ENCODE results near the gene CHKB.

CHKB gene

GRCh38 chr22:50548040-50548920, 34.4 kb downstream of the CHKB start:
- H3K4me1 ChIP-seq (ENCODE audit: control insufficient read depth in 1 of 2, insufficient read depth in 1 of 2, low read depth in 1 of 2, low read length in 1 of 2): peaks cover 31 to 40% of the 10 kb centered on the region in 2 experiments

GRCh38 chr22:50547263-50547985, 35.2 kb downstream of the CHKB start:
- Histone ChIP-seq H3K4me1 (ENCODE audit: control insufficient read depth in 1 of 2, insufficient read depth in 1 of 2, low read depth in 1 of 2, low read length in 1 of 2) (peaks cover 40 to 49% of the 10 kb centered on the region in 2 experiments), H3K36me3 (no peaks in the 10 kb centered on the region), H3K4me3 (ENCODE audit: low read depth in 1 of 2, low read length in 1 of 2) (no peak overlapping the region), H3K27me3 (peaks cover 50% of the 10 kb centered on the region), H3K27ac (no peak overlapping the region), H3K9me3 (no peaks in the 10 kb centered on the region)
- no peak for TF ChIP-seq CTCF (IDR thresholded peaks at IDR 0.05)

More at GRCh38 chr22:50548040-50548920, 34.4 kb downstream of the CHKB start:
- Histone ChIP-seq H3K36me3 (no peaks in the 10 kb centered on the region), H3K27me3 (peaks cover 50% of the 10 kb centered on the region), H3K4me3 (ENCODE audit: low read depth in 1 of 2, low read length in 1 of 2) (peak overlapping the region; percentile 52 to 59), H3K27ac (peak overlapping the region; percentile 32), H3K9me3 (no peaks in the 10 kb centered on the region)
- no peak for TF ChIP-seq CTCF (IDR thresholded peaks at IDR 0.05)

DNA sequence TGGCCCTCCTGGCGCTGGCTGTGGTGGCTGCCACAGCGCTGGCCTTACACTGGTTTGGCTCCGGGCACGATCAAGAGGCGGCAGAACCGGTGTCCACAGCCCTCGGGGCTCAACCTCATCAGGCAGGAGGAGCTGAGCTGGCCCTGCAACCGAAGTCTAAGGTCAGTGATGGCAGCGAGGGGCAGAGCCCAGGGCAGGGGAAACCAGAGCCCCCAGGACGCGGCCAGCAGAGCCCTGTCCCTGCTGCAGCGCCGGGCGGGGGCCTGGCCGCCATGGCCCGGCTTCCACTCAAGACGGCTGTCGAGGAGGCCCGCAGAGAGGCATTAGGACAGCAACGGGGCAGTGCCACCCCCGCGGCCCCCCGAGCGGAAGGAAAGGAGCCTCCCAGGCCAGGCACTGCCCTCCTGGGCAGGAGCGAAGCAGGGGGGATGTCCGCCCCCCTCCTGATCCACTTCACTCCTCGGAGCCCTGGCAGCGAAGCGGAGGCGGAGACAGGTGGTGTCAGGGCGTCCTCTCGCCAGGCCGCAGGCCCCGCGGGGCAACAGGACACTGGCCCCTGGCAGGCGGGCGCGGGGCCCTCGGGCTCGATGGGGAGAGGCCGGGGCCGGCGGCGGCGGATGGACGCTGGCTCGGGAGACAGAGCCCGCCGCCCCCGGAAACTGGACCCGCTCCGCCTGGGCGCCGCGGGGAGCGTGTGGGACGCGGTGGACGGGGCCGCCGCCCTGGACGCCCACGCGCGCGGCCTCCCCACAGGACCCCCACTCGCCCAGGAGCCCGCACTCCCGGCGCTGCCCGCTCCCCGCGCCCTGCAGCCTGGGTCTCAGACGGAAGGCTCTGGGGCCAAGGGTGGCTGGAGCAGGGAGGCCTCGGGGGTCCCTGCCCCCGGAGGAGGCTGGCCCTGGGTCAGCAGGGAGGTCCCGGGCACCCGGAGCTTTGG, 36.1 kb downstream of the CHKB start:
- TF ChIP-seq CTCF (IDR thresholded peaks at IDR 0.05): no peak
- Histone ChIP-seq H3K9me3 (no peaks in the 10 kb centered on the region), H3K27me3 (peaks cover 50% of the 10 kb centered on the region), H3K36me3 (no peaks in the 10 kb centered on the region), H3K4me1 (ENCODE audit: control insufficient read depth in 1 of 2, insufficient read depth in 1 of 2, low read depth in 1 of 2, low read length in 1 of 2) (peaks cover 47 to 54% of the 10 kb centered on the region in 2 experiments), H3K27ac (no peak overlapping the region), H3K4me3 (ENCODE audit: low read depth in 1 of 2, low read length in 1 of 2) (no peak overlapping the region)

DNA sequence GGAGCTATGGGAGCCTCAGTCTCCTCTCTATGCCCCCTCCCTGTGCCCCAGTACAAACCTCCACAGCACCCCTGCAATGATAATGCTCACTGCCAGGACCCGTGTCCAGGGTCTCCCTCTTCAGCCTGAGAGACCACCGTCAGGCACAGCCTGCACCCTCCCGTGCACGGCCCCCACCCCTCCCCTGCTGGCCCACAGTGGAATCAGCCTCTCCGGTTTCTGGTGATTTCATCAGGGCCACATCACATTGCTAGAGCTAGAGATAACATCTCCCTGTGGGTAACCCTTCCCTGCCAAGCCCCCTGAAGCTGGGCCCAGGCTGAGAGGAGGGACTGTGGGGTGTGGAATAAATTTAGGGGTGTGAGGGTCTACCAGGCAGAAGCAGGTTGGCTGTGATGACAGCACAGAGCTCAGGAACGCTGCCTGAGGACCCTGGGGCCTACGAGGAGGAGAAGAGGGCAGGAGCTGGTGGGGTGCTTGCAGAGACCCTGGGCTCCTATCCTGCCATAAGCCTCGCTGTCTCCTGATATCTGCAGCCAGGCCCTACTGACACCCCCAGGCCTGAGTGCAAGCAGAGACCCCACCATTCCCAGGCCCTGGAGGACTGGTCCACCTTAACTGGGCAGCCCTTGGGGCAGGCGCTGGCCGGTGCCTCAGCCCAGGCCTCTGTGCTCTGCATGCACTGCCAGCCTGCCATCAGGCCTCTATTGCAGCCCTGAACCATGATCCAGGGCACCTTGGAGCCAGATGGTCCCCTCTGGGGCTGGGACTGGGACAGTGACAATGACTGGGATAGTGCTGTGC, 36.9 kb downstream of the CHKB start, which contains the start of gene KLHDC7B:
TSS of gene KLHDC7B (plus strand) at position 378 of the 804 bp plus-strand sequence. CDS start at position 723, 345 bp downstream.
- H3K27ac ChIP-seq: peak within 1 kb of the TSS; percentile 100
- peaks cover 50% of the 10 kb centered on the region for H3K27me3 ChIP-seq
- peaks cover 56 to 62% of the 10 kb centered on the region in 2 experiments for H3K4me1 ChIP-seq (ENCODE audit: control insufficient read depth in 1 of 2, insufficient read depth in 1 of 2, low read depth in 1 of 2, low read length in 1 of 2)

More for the DNA sequence above, 36.9 kb downstream of the CHKB start, which contains the start of gene KLHDC7B:
- TF ChIP-seq CTCF (IDR thresholded peaks at IDR 0.05): no peak
- H3K4me3 ChIP-seq (ENCODE audit: low read depth in 1 of 2, low read length in 1 of 2): peak within 1 kb of the TSS in 1 of 2 experiments; percentile 63
- H3K9me3 ChIP-seq: no peaks in the 10 kb centered on the region
- H3K36me3 ChIP-seq: no peaks in the 10 kb centered on the region

Data from neutrophil (primary cell).